ENCODE data around the gene SUGCT.
A peak's percentile ranks its signal among the peaks of the same experiment; 100 is the strongest.

Gene SUGCT

DNA sequence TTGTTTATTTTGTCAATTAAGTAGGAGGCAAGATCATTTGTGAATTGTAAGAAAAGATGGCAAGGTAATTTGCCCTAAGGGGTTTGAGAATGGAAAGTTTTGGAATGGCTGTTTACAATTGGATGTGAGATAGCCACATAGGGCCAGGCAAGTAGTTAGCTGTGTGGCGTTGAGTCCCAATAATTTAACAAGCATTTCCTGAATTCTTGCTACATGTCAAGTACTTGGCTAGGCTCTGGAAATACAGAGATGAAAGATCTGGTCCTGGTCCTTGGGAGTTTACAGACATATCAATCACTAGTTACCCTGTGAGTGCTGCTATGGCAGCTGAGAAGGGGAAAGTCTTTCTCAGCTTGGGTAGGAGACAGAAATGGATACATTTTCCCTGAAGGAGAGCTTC, 401.6 kb downstream of the SUGCT start:
- no peak for DNase-seq

DNA sequence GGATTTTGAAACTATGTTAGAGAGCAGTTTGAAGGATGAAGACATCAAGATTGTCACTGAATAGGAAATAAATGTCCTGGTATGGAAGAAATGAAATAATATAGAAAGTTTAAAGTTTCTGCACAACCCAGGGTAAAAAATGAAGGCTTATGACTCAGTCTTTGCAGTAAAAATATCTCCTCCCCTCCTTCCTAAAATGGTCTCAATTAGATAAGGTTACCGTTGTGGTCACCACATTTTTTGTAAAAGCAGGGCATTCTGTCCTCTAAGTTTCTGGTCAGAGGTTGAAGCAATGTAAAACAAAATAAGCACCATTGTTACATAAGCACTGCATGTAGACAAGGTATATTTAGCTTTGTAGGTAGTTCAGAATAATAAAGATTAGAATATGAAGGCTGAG, 403.5 kb downstream of the SUGCT start:
- DNase-seq = no peak

DNA sequence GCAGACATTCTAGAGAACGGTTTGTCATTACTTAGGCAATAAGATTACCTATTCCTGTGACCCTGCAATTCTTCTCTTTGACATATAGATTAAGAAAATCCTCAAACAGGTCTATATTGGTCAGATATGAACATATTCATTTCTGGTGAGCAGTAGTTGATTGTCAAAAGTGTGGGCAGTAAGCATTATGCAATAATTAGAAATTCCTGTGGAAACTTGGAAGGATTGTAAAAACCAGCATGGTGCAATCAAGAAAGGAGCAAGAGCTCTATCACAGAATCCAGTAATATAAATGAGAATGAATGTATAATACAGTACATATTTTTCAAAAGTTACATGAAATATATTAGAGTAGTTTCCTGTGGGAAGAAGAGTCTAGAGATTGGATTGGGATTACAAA, 406.5 kb downstream of the SUGCT start:
- peak; percentile 31 for DNase-seq

- no peak for DNase-seq
Measured at GRCh38 chr7:40542982-40543741, 408.4 kb downstream of the SUGCT start.

DNA sequence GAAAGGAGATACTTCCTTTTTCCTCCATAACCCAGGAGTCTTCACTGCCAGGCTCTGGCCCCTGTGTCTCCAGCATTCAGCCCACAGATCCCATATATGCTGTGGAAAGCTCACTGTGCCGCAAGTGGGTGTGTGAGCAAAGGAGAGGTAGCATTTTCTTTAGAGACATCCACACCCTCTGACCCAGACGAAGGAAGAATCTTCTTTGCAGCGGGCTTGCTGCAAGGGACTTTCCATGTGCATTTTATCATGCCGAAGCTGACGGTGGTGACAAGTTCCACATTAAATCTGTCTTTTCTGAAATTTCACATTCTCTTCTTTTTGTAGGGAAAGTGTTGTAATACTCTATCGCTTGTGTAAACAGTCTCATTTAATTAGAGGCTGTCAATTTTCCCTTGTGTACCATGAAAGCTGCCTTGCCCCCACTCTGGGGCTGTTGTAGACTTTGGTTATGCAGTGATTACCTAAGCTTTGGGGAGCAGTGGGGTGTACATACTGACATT, 409.5 kb downstream of the SUGCT start:
- DNase-seq = peak; percentile 30

DNA sequence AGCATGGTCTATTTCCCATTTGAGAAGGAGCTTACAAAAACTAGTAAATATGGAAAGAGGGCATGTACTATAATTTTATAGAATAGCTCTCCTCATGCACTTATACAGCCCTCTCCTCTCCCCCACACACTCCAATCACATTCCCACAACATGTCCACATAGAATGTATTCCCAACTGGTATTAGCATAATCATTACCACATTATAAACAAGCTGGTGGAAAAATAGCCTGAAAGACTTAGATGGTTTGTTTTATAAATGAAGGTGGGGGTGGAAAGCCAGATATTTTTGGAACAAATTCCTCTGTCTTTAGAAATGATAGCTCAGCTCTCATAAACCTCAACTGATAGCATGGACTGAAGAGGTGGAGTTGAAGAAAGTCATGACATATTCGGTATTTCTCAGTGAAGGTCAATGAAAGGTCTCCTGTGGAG, 410.1 kb downstream of the SUGCT start:
- DNase-seq = no peak

DNA sequence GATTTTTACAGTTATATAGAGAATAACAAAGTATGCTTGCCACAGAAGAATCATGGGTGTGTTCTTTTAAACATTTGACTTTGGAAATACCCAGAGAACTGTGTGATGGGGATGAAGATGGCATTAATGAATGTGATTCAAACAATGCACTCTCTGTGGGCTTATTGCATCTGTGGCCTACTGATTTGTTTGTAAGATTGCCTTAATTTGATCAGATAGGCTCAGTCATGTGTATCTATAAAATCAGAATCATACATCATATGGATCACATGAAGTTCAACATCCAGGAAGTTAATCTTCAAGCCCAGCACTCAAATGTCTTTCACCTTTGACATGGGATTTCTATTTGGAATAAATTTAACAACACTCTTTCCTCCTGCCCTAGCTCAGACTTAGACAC, 410.9 kb downstream of the SUGCT start:
- no peak for DNase-seq

DNA sequence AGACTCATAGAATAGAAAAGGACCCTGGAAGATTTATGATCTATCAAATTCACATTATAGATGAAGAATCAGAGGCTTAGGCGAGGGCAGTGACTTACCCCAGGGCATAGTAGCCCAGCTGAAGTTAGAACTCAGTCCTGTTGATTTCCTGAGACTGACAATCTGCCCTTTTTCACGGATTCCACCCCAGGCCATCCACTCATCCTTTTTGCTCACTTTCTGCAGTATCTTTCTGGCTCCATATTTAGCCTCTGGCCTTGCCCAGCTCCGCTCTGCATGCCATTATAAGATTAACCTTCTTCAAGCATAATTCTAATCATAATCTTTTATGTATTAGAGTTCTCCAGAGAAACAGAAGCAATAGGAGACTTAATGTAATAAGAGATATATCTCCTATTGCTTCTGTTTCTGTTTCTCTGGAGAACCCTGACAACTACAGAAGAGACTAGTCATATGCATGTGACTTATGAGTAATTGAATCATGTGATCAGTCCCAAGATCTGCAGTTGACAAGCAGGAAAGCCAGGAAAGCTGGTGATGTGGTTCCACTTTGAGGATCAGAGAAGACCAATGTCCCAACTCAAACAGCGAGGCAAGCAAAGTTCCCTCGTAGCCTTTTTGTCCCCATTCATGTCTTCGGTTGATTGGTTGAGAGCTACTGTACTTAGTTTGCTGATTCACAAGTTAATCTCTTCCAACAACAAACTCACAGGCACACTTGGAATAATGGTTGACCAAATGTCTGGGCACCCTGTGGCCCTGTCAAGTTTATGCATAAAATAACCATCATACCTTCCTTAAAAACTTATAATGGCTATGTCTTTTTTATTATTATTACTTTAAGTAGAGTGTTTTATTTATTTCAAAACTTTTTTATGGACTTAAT, 412.1 kb downstream of the SUGCT start:
- peak; percentile 93 for DNase-seq

- no peak for DNase-seq
Measured at GRCh38 chr7:40549372-40550039, 414.7 kb downstream of the SUGCT start.

- peak; percentile 86 for DNase-seq
Measured at GRCh38 chr7:40551685-40552576, 417.1 kb downstream of the SUGCT start.

DNA sequence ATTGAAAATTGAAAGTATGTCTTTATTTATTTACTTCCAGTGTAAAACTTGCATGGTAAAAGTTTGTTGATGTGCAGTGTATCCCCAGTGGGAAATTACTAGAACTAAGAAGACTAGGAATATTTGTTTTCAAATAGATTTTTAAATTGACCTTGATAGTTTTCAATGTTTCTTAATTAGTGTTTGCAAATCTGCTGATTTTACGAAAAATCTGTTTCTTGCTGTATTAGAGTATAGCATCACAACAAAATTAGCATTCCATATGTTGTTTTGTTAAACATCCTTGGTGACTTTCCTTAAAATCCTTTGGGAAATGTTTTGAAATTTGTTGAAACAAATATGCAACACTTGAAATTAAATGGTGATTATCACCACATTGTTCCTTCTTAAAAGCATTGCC, 425.9 kb downstream of the SUGCT start:
- no peak for DNase-seq

DNA sequence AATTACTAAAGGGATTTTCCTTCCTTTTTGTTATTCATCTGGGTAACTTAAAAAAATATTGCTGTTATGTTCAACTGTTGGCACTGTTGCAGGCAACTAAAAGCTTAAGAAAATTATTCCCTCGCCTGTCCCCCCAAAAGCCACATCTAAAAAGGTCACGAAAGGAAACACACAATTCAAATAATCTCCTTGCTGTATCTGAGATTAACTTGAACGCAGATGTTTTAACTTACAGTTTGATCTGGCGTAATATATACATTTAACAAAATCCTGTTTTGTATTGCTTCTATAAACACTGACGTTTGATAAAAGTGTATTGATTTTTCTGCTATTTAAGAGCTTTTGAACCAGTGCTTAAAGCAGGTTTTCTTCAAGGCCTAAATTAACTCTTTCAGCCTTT, 432.1 kb downstream of the SUGCT start:
- DNase-seq = no peak

GRCh38 chr7:40569326-40569725, 434.5 kb downstream of the SUGCT start:
- no peak for DNase-seq

- DNase-seq = no peak
Measured at GRCh38 chr7:40570223-40570622, 435.4 kb downstream of the SUGCT start.

DNA sequence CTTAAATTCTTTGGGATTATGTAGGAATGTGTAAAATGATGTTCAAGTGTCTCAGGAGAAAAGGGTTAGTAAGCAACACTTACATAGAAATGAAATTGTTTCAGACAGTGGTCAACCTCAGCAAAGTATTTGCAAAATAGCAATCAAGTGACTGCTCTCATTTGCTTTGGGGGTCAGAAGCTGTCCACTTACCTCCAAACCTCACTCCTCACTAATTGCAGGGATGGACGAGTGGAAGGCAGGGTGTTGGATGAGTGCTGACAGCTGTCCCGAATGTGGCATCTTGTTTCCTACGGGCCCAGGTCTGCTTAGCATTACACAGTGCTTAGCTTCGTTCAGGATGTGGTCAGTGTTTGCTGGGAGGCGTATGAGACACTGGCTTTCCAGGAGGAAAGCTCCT, 437.0 kb downstream of the SUGCT start:
- DNase-seq = no peak

DNA sequence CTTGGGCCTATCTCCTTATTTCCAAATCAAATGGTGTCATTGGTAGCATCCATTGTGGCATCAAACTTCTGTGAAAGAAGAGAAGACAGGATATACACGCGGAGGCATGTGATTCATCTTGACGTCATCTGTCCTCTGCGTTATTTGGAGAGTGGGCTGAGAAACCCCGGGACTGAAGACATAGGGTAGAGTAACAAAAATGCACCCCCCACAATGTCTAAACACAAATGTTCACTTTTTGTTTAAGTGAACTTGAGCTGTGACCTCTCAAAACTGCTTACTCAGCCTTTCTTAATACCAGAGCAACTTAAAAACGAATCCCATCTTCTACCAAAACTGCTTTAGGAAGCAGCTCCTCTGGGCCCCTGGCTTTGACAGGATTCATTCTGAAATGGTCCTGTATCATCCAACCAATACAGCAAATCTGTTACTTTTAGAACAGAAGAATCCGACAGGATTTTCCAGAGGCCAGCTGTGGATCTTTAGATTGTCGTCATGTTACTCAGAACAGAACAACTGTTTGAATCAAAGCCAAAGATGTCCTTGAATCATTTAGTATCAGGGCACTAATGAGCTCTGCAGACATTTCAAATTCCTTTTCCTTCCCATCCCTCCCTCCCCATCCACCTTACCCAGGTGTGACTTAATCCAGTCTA, 438.1 kb downstream of the SUGCT start:
- DNase-seq = no peak

GRCh38 chr7:40579401-40579800, 444.6 kb downstream of the SUGCT start:
- DNase-seq = no peak

- no peak for DNase-seq
Measured at GRCh38 chr7:40580776-40581175, 446.0 kb downstream of the SUGCT start.

- DNase-seq = peak; percentile 19
Measured at GRCh38 chr7:40582539-40582938, 447.7 kb downstream of the SUGCT start.

GRCh38 chr7:40583667-40584444, 449.1 kb downstream of the SUGCT start:
- no peak for DNase-seq

All from inflammatory macrophage treated with lipopolysaccharide for 4 hours (primary cell).